Ectodermal cell (in vitro differentiated cells): Measurements from ENCODE around the gene FGF9.
A peak's percentile ranks its signal among the peaks of the same experiment; 100 is the strongest.

Experiments
- H3K27ac ChIP-seq: 2 replicates; pipeline ENCODE4 v1.7.0; 2013; ENCODE audit warnings: mild to moderate bottlenecking, low read depth, low read length; ENCODE audit not compliant: insufficient read depth, poor library complexity, severe bottlenecking
- H3K27me3 ChIP-seq: 2 replicates; pipeline ENCODE4 v1.7.0; 2013; ENCODE audit warnings: mild to moderate bottlenecking, low read length; ENCODE audit not compliant: insufficient read depth, control insufficient read depth, poor library complexity, severe bottlenecking
- H3K36me3 ChIP-seq: one replicate; pipeline ENCODE4 v1.7.0; 2013; ENCODE audit warnings: low read length; ENCODE audit not compliant: control insufficient read depth, insufficient read depth
- H3K4me1 ChIP-seq: one replicate; pipeline ENCODE4 v1.7.0; 2013; ENCODE audit warnings: low read length; ENCODE audit not compliant: control insufficient read depth, insufficient read depth
- H3K4me3 ChIP-seq: 2 replicates; pipeline ENCODE4 v1.7.0; 2013; ENCODE audit warnings: low read depth, low read length, control low read depth; ENCODE audit not compliant: insufficient read depth
- H3K9me3 ChIP-seq: 2 replicates; pipeline ENCODE4 v1.7.0; 2013; ENCODE audit warnings: mild to moderate bottlenecking, low read length, moderate library complexity; ENCODE audit not compliant: control insufficient read depth
- WGBS, 2 experiments: methylation state at CpG; one replicate each; pipeline ENCODE4 v1.1.7; 2013; ENCODE audit warnings: missing lambda C conversion rate in 2 of 2; 5-methylcytosine and 5-hydroxymethylcytosine counted together

Gene FGF9

DNA sequence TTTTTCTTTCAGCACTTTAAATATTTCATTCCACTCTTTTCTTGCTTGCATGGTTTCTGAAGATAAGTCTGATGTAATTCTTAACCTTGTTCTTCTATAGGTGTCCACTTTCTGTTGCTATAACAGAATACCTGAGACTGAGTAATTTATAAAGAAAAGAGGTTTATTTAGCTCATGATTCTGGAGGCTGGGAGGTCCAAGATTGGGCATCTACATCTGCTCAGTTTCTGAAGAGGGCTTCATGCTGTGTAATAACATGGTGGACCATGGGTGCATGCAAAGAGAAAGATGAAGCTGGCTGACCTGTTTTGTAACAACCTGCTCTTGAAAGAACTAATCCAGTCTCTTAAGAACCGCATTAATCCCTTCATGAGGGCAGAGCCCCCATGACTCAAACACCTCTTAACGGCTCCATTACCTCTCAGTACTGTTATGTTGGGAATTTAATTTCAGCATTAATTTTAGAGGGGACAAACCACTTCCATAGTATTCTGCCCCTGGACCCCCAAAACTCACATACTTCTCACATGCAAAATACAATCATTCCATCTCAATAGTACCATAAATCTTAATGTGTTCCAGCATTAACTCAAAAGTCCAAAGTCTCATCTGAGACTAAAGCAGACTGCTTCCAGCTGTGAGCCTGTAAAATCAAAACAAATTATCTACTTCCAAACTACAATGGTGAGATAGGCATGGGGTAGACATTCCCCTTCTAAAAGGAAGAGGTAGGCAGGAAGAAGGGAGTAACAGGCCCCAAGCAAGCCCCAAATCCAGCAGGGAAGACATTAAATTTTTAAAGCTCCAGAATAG, 9.6 kb upstream of the FGF9 start:
- H3K36me3 ChIP-seq: no peaks in the 10 kb centered on the region
- no peaks in the 10 kb centered on the region for H3K4me1 ChIP-seq
- H3K9me3 ChIP-seq: no peaks in the 10 kb centered on the region
- 85 to 93% methylated on average over 2 of the region's 2 CpGs for WGBS, 2 experiments
- no peaks in the 10 kb centered on the region for H3K27me3 ChIP-seq
- H3K4me3 ChIP-seq: no peak overlapping the region
- H3K27ac ChIP-seq: no peak overlapping the region

DNA sequence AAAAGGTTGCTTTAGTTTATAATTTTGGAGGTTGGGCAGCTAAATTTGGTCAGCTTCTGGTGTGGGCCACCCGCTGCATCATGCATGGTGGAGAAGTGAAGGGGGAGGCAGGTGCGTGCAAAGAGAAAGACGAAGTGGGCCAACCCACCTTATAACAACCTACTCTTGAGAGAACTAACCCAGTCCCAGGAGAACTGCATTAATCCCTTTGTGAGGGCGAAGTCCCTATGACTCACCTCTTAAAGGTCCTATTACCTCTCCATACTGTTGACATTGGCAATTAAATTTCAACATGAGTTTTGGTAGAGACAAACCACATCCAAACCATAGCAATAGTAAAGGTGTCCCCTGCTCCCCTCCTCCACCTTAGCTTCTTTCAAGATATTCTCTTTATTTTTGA, 7.7 kb upstream of the FGF9 start:
- Histone ChIP-seq H3K4me1 (no peaks in the 10 kb centered on the region), H3K27ac (no peak overlapping the region), H3K4me3 (no peak overlapping the region), H3K36me3 (no peaks in the 10 kb centered on the region), H3K27me3 (peaks cover 13% of the 10 kb centered on the region), H3K9me3 (no peaks in the 10 kb centered on the region)
- WGBS, 2 experiments: 79 to 87% methylated on average over 4 of the region's 4 CpGs

DNA sequence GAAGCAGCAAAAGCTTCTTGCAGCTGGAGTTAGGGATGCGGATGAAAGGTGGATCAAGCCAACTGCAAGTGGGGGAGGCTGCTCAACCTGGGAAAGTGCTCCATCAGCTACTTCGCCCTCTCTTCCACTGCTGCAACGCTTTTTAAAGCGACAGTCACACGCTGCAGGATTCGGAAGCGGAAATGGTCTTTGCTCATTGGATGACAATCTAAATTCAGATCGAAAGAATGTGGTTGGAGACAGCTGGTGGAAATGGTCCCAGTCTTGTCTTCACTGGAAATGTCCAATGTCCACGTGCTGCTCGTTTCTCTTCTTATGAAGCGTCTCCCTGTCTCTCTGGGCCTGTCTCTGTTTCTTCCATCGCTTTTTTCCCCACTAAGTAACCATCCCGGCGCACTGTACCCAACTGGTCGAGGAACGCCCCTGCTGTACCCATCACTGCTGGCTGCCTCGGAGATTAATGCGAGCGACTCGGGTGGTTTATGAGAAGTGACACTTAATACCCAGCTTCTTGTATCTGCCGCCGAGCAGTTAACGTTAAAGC, 2.1 kb upstream of the FGF9 start:
- H3K27me3 ChIP-seq: peaks cover 56% of the 10 kb centered on the region
- peaks cover 18% of the 10 kb centered on the region for H3K4me1 ChIP-seq
- no peak overlapping the region for H3K27ac ChIP-seq
- H3K4me3 ChIP-seq: peak overlapping the region; percentile 67
- WGBS, 2 experiments: 3% methylated on average over 23 of the region's 23 CpGs
- H3K36me3 ChIP-seq: no peaks in the 10 kb centered on the region
- no peaks in the 10 kb centered on the region for H3K9me3 ChIP-seq

DNA sequence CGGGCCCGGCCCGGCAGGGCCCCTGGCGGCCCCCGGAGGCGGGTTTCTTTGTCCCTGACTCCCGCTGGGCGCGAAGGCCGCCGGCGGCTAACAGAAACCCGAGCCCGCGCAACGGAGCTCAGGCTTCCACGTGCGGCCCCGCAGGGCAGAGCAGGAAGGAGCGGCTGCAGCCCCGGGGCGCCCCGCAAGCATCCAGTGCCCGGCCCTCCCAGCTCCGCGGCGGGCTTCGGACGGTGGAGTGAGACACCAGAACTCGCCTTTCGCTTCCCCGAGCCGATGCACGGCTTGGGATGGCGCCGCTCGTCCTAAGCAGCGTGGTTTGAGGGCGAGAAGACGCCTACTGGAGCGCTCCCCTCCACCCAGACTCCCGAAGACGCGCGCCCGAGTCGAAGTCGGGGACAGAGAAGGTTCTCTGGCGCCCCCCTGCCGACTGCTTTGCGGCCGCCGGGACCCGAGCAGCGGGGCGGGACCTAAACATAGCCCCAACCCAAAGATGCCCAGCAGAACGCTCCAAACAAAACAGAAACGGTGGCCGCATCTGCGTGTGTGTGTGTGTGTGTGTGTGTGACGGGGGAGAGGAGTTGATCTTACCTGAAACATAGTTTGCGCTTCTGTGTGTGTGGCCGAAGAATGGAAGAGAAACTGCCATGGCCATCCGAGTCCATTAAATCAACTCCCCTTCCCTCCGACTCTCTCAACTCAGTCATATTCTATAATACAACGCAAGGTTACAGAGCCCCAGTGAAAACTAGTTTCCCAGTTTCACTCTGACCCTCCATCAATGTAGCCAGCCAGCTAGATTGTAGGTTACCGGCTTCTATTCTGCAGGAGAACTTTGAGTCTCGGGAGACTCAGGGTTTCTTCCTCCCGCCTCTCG, 629 bp upstream of the FGF9 start:
- Histone ChIP-seq H3K4me3 (peak overlapping the region; percentile 67), H3K9me3 (no peaks in the 10 kb centered on the region), H3K27ac (peak overlapping the region; percentile 63), H3K4me1 (peaks cover 18% of the 10 kb centered on the region), H3K36me3 (no peaks in the 10 kb centered on the region), H3K27me3 (peaks cover 66% of the 10 kb centered on the region)
- WGBS, 2 experiments: 0 to 1% methylated on average over 70 of the region's 70 CpGs

DNA sequence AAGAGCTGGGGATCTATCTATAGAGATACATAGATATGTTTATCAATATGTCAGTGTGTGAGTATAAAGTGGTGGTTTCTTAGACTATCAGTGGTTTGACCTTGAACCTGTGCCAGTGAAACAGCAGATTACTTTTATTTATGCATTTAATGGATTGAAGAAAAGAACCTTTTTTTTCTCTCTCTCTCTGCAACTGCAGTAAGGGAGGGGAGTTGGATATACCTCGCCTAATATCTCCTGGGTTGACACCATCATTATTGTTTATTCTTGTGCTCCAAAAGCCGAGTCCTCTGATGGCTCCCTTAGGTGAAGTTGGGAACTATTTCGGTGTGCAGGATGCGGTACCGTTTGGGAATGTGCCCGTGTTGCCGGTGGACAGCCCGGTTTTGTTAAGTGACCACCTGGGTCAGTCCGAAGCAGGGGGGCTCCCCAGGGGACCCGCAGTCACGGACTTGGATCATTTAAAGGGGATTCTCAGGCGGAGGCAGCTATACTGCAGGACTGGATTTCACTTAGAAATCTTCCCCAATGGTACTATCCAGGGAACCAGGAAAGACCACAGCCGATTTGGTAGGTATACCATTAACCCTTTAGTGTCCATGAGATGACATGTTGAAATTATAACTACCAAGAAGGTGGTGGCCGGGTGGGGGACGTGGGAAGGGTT, 880 bp downstream of the FGF9 start:
- H3K4me3 ChIP-seq: no peak overlapping the region
- H3K9me3 ChIP-seq: no peaks in the 10 kb centered on the region
- no peak overlapping the region for H3K27ac ChIP-seq
- 2 to 3% methylated on average over 15 of the region's 15 CpGs for WGBS, 2 experiments
- peaks cover 81% of the 10 kb centered on the region for H3K27me3 ChIP-seq
- H3K4me1 ChIP-seq: peaks cover 18% of the 10 kb centered on the region
- no peaks in the 10 kb centered on the region for H3K36me3 ChIP-seq

DNA sequence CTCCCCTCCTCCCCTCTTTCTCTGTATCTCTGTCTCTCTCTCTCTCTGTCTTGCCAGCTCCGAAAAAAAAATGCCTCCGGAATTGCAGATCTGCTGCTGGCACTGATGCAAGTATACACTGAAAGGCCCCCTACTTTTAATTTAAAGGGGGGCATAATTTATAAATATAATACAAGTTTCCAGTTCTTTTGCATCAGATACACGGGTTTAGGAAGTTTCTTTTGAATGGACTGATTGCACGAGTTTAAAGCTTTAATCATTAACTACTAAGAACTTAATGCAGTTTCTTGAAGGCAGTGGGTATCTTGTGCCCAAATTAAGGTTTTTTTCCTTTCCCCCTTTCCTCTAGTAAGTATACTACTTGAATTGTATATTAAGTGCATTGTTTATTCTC, 1.4 kb downstream of the FGF9 start:
- H3K27me3 ChIP-seq: peaks cover 82% of the 10 kb centered on the region
- H3K9me3 ChIP-seq: no peaks in the 10 kb centered on the region
- H3K4me1 ChIP-seq: peaks cover 18% of the 10 kb centered on the region
- no peak overlapping the region for H3K27ac ChIP-seq
- no peak overlapping the region for H3K4me3 ChIP-seq
- no peaks in the 10 kb centered on the region for H3K36me3 ChIP-seq
- WGBS, 2 experiments: 8 to 36% methylated on average over 2 to 4 of the region's 4 CpGs

DNA sequence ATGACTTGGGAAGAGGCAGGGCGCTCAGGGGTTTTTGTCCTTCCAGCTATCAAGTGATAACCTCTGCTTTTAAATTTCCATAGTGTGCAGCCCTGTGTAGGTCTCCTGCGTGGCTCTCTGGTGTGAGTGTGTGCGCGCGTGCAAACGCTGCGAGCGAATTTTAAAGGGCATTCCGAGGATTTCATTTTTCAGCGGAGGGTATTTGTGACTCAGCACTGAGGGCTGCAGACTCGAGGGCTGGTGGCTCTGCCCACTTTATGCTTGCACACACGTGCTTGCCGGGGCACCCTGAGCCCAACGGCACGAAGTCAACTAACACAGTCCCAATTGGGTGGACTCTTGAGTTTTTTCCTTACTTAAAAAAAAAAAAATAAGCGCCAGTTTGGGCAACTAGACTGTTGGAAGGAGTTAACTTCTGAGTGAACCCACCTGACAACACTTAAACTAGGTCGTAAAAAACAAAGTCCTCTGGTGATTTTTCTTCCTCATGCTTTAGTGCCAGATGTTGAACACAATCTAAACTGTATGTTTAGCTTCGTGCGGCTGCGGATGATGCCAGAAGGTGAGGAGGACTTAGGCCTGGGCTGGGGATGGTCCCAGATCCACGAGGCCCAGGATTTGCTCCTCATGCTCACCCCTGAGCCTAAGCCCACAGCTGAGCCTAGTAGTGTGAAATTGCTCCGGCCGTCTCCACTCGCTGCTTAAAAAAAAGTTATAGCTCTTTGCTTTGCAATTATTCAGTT, 2.1 kb downstream of the FGF9 start:
- H3K4me3 ChIP-seq: peak overlapping the region; percentile 67
- H3K9me3 ChIP-seq: no peaks in the 10 kb centered on the region
- H3K4me1 ChIP-seq: peaks cover 18% of the 10 kb centered on the region
- no peak overlapping the region for H3K27ac ChIP-seq
- WGBS, 2 experiments: 7 to 8% methylated on average over 22 to 24 of the region's 24 CpGs
- peaks cover 77% of the 10 kb centered on the region for H3K27me3 ChIP-seq
- H3K36me3 ChIP-seq: no peaks in the 10 kb centered on the region

DNA sequence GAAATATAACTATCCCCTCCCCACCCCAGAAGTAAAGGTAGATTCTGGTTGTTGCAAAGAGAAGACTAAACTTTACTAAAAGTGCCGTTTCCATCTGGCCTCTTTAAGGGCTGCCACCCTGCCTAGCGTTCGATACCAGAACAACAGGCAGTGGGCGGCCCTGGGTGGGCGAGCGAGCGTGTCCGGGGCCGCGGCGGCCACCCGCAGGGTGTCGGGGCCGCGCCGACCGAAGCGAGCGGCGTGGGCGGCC, 2.6 kb downstream of the FGF9 start:
- Histone ChIP-seq H3K4me1 (peaks cover 16% of the 10 kb centered on the region), H3K36me3 (no peaks in the 10 kb centered on the region), H3K27ac (no peak overlapping the region), H3K4me3 (peak overlapping the region; percentile 67), H3K27me3 (peaks cover 72% of the 10 kb centered on the region), H3K9me3 (no peaks in the 10 kb centered on the region)
- WGBS, 2 experiments: 0 to 1% methylated on average over 21 of the region's 21 CpGs

DNA sequence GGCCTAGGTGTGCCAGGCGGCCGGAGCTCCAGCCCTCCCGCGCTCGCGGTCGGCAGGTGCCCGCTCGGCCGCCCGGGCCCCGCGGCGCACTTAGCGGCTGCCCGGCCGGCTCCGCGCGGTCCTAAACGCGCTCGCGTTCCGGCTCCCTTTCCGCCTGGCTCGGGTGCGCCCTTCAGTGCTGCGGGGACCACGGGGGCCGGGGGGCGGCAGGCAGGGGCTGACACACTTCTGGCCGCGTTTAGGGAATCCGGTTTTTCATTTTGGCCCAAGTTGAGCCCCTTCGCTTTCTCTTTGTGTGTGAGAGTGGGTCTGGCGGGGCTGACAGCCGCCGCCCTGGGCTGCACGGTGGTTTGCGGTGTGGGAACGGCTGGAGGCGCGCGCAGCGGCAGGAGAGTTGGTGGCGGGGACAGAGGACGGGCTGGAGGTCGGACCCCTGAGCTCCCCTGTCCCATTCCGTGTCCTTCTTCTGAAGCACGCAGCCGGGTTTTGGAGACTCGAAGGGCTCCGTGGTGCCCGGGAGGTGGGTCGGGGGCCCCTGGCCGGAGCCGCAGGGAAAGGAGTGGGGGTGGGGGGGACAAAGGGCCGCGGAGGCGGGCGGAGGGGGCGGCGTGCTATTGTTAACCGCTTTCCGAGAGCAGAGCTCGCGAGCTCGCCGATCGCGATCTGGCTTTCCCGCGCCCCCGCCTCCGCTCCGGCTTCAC, 3.1 kb downstream of the FGF9 start:
- WGBS, 2 experiments: 0% methylated on average over 77 of the region's 77 CpGs
- Histone ChIP-seq H3K9me3 (no peaks in the 10 kb centered on the region), H3K27me3 (peaks cover 67% of the 10 kb centered on the region), H3K4me1 (peaks cover 14% of the 10 kb centered on the region), H3K36me3 (no peaks in the 10 kb centered on the region), H3K4me3 (peak overlapping the region; percentile 67), H3K27ac (peak overlapping the region; percentile 21)
